SK-N-SH treated with all-trans-retinoic acid at 6 μM for 48 hours (cell line): ENCODE results near the gene MYO3B.
A peak's percentile ranks its signal among the peaks of the same experiment; 100 is the strongest.

Experiments
- ATAC-seq: fragments of 200-7000 bp; cut with Tn5 transposase; 3 replicates; pipeline ENCODE4 v1.9.1; 2020; ENCODE audit warnings: mild to moderate bottlenecking, moderate library complexity
- BACH2 ChIP-seq: fragments of 250-450 bp; sonication (Bioruptor Pico); IDR thresholded peaks from 2 replicates; pipeline ENCODE4 v1.9.0; 2021; ENCODE audit warnings: mild to moderate bottlenecking, borderline replicate concordance
- CREB5 ChIP-seq: fragments of 250-450 bp; sonication (Bioruptor Pico); IDR thresholded peaks from 2 replicates; pipeline ENCODE4 v1.5.1; 2020; ENCODE audit warnings: low read depth, mild to moderate bottlenecking, moderate library complexity
- CSRNP3 ChIP-seq: fragments of 250-450 bp; sonication (Bioruptor Pico); IDR thresholded peaks from 2 replicates; pipeline ENCODE4 v1.5.1; 2021; ENCODE audit warnings: mild to moderate bottlenecking, moderate library complexity
- GLIS3 ChIP-seq: fragments of 250-450 bp; sonication (Bioruptor Pico); IDR thresholded peaks from 2 replicates; pipeline ENCODE4 v1.5.0; 2020; ENCODE audit warnings: mild to moderate bottlenecking, moderate library complexity
- ISL1 ChIP-seq: fragments of 250-450 bp; sonication (Bioruptor Pico); IDR thresholded peaks from 2 replicates; pipeline ENCODE4 v2.1.2; 2022; ENCODE audit warnings: mild to moderate bottlenecking, moderate library complexity
- OSR1 ChIP-seq: fragments of 250-450 bp; sonication (Bioruptor Pico); IDR thresholded peaks from 2 replicates; pipeline ENCODE4 v1.8.0; 2022; ENCODE audit warnings: moderate library complexity, mild to moderate bottlenecking, inconsistent platforms
- POU6F1 ChIP-seq: fragments of 250-450 bp; sonication (Bioruptor Pico); IDR thresholded peaks from 2 replicates; pipeline ENCODE4 v1.8.0; 2021; ENCODE audit warnings: low read depth, mild to moderate bottlenecking, moderate library complexity, borderline replicate concordance
- SNAI2 ChIP-seq: fragments of 250-450 bp; sonication (Bioruptor Pico); IDR thresholded peaks from 2 replicates; pipeline ENCODE4 v1.5.0; 2020; ENCODE audit warnings: mild to moderate bottlenecking, moderate library complexity
- TCF4 ChIP-seq: fragments of 250-450 bp; sonication (Bioruptor Pico); IDR thresholded peaks from 2 replicates; pipeline ENCODE4 v1.8.0; 2021; ENCODE audit warnings: mild to moderate bottlenecking, moderate library complexity, borderline replicate concordance
- TOX ChIP-seq: fragments of 250-450 bp; sonication (Bioruptor Pico); IDR thresholded peaks from 2 replicates; pipeline ENCODE4 v1.8.0; 2021; ENCODE audit warnings: mild to moderate bottlenecking, moderate library complexity, borderline replicate concordance
- ZC3H10 ChIP-seq: fragments of 250-450 bp; sonication (Bioruptor Pico); IDR thresholded peaks from 2 replicates; pipeline ENCODE4 v1.5.1; 2021; ENCODE audit warnings: mild to moderate bottlenecking, moderate library complexity
- ZFP30 ChIP-seq: fragments of 450-650 bp; formaldehyde crosslinking; IDR thresholded peaks from 2 replicates; pipeline ENCODE4 v1.5.0; 2022; ENCODE audit warnings: mild to moderate bottlenecking, moderate library complexity
- ZNF565 ChIP-seq: fragments of 450-650 bp; formaldehyde crosslinking; conservative IDR thresholded peaks from 2 replicates; pipeline ENCODE4 v1.5.0; 2020; ENCODE audit warnings: low read depth, mild to moderate bottlenecking, moderate library complexity
- ZNF8 ChIP-seq: fragments of 450-650 bp; formaldehyde crosslinking; IDR thresholded peaks from 2 replicates; pipeline ENCODE4 v1.5.0; 2020; ENCODE audit warnings: mild to moderate bottlenecking, moderate library complexity
- TF ChIP-seq, protein P1 (sequence below): fragments of 250-450 bp; sonication (Bioruptor Pico); IDR thresholded peaks from 2 replicates; pipeline ENCODE4 v1.8.0; 2020; ENCODE audit warnings: mild to moderate bottlenecking, moderate library complexity, borderline replicate concordance

MYO3B gene

DNA sequence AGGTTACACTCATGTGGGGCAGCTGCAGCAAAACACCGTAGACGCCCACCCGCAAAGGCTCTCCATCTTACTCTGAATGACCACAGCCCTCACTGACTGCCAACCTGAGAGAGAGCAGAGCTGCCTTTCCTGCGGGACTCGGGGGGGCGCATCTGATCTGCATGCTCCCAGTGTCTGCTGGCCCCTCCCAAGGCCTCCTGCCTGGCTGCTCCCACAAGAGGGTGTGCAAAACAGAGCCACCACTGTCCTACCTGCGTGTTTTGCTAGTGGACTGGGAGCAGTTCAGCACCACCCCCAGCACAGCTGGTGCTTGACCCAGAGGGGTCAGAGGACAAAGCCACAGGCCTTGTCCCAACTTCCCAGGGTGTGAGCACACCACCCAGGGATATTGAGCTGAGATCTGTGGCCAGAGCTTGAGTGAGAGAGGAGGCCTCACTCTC lies 76.4 kb downstream of the MYO3B start (continued):
- TF ChIP-seq CREB5 (no peak), GLIS3 (no peak), OSR1 (CRISPR knock-in tag) (no peak)

GRCh38 chr2:170255137-170255536 lies 77.2 kb downstream of the MYO3B start:
- no peak for ATAC-seq
- TF ChIP-seq ZC3H10 = no peak
- TF ChIP-seq, all 23 proteins: peak for 0

DNA sequence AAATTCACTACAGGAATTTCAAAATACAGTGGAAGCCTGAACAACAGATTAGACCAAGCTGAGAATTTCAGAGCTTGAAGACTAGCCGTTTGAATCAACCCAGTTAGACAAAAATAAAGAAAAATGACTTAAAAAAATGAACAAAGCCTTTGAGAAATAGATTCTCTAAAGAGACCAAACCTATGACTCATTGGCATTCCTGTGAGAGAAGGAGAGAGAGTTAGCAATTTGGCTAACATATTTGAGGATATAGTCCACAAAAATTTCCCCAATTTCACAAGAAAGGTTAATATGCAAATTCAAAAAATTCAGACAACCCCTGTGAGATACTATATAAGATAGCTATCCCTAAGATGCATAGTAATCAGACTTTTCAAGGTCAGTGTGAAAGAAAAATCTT lies 78.0 kb downstream of the MYO3B start:
- TF ChIP-seq CSRNP3 (CRISPR knock-in tag) (no peak), TOX (no peak), ZNF565 (CRISPR knock-in tag) (no peak)
- TF ChIP-seq, protein P1, sequence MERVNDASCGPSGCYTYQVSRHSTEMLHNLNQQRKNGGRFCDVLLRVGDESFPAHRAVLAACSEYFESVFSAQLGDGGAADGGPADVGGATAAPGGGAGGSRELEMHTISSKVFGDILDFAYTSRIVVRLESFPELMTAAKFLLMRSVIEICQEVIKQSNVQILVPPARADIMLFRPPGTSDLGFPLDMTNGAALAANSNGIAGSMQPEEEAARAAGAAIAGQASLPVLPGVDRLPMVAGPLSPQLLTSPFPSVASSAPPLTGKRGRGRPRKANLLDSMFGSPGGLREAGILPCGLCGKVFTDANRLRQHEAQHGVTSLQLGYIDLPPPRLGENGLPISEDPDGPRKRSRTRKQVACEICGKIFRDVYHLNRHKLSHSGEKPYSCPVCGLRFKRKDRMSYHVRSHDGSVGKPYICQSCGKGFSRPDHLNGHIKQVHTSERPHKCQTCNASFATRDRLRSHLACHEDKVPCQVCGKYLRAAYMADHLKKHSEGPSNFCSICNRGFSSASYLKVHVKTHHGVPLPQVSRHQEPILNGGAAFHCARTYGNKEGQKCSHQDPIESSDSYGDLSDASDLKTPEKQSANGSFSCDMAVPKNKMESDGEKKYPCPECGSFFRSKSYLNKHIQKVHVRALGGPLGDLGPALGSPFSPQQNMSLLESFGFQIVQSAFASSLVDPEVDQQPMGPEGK (CRISPR knock-in tag) = no peak
- TF ChIP-seq, all 23 proteins: peak for 0
- no peak for ATAC-seq

- TF ChIP-seq SNAI2 (CRISPR knock-in tag) = no peak
- no peak for TF ChIP-seq CSRNP3 (CRISPR knock-in tag)
- TF ChIP-seq ZNF8 = no peak
- no peak for ATAC-seq
Observed at GRCh38 chr2:170258382-170258781, 80.4 kb downstream of the MYO3B start.

DNA sequence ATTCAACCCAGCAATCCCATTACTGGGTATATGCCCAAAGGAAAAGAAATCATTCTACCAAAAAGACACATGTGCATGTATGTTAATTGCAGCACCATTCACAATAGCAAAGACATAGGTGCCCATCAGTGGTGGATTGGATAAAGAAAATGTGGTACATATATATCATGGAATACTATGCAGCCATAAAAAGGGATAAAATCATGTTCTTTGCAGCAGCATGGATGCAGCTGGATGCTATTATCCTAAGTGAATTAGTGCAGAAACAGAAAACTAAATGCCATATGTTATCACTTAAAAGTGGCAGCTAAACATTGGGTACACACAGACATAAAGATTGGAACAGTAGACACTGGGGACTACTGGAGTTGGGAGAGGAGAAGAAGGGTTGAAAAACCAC lies 82.2 kb downstream of the MYO3B start:
- TF ChIP-seq, protein P1 (CRISPR knock-in tag) = no peak
- TF ChIP-seq ZNF8 = peak; percentile 82
- no peak for TF ChIP-seq ZC3H10
- no peak for ATAC-seq

- no peak for ATAC-seq
- TF ChIP-seq CSRNP3 (CRISPR knock-in tag) (no peak), TCF4 (no peak), ZFP30 (CRISPR knock-in tag) (no peak), BACH2 (CRISPR knock-in tag) (no peak)
Observed at GRCh38 chr2:170261566-170261965, 83.6 kb downstream of the MYO3B start.

- TF ChIP-seq POU6F1 (CRISPR knock-in tag) (no peak), TCF4 (no peak), ZNF565 (CRISPR knock-in tag) (no peak), ISL1 (CRISPR knock-in tag) (no peak), OSR1 (CRISPR knock-in tag) (no peak)
- no peak for ATAC-seq
Observed at GRCh38 chr2:170262343-170262742, 84.4 kb downstream of the MYO3B start.
